Breast epithelium (tissue), 3 donors: ENCODE measurements around the gene XCR1.

Source experiments
- POLR2A ChIP-seq: fragments of 450-650 bp; IDR thresholded peaks from one replicate; pipeline ENCODE4 v1.6.1; 2016; ENCODE audit warnings: antibody characterized with exemption, mild to moderate bottlenecking, moderate library complexity
- POLR2AphosphoS5 ChIP-seq, 3 donors: sonication (generic); formaldehyde crosslinking; IDR thresholded peaks; one replicate each; pipeline ENCODE4 v1.6.1; 2017; ENCODE audit warnings: antibody characterized with exemption in 3 of 3
- TF ChIP-seq, protein P1 (sequence below), 3 donors: fragments of 450-650 bp; IDR thresholded peaks; one replicate each; pipeline ENCODE4 v1.5.1; 2016 to 2017; ENCODE audit warnings: antibody characterized with exemption in 3 of 3, mild to moderate bottlenecking in 3 of 3, moderate library complexity in 3 of 3

DNA sequence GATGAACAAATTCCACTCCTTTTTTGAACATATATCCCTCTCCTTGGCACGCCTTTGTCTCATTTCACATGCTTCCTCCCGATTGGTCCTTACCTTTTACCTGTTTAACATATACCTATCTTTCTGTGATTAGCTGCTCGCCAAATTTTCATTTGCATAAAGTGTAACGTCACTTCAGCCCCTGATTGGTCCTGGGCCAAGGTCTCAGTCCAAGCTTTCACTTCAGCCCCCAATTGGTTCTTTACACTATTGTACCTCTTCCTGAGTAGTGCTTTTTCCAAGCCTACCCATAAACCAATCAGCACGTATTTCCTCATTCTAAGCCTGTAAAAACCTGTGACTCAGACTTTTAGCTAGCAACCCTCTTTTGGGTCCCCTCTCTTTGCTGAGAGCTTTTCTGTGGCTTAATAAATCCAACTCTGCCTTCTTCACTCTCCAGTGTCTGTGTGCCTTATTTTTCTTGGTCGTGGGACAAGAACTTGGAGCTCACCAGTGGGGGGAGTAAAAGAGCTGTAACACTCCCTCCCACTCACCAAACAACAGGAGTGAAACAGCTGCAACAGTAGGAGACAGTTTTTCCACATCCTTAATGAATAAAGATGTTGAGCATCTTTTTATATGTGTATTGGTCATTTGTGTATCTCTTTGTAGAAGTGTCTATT, 584 bp upstream of the XCR1 start:
- TF ChIP-seq, protein P1, sequence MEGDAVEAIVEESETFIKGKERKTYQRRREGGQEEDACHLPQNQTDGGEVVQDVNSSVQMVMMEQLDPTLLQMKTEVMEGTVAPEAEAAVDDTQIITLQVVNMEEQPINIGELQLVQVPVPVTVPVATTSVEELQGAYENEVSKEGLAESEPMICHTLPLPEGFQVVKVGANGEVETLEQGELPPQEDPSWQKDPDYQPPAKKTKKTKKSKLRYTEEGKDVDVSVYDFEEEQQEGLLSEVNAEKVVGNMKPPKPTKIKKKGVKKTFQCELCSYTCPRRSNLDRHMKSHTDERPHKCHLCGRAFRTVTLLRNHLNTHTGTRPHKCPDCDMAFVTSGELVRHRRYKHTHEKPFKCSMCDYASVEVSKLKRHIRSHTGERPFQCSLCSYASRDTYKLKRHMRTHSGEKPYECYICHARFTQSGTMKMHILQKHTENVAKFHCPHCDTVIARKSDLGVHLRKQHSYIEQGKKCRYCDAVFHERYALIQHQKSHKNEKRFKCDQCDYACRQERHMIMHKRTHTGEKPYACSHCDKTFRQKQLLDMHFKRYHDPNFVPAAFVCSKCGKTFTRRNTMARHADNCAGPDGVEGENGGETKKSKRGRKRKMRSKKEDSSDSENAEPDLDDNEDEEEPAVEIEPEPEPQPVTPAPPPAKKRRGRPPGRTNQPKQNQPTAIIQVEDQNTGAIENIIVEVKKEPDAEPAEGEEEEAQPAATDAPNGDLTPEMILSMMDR (IDR thresholded peaks at IDR 0.05) = no peak
- TF ChIP-seq POLR2AphosphoS5 (IDR thresholded peaks at IDR 0.05) (no peak), POLR2A (no peak)
